Subcutaneous adipose tissue (tissue), 4 donors: Measurements from ENCODE around the gene TRPV5. TPM values are rescaled to one million over a fixed set of nuclear protein-coding genes. Genes with fewer than 3 reads are reported as not detected.

Source experiments
- total RNA-seq, 4 donors: library from RNA; depleted of rRNA; stranded (reverse); fragments of >200 nt; gene quantifications; one replicate each; pipeline ENCODE4 v1.1.0, GENCODE V29; 2016
- TF ChIP-seq, protein P1 (sequence below): fragments of 450-650 bp; IDR thresholded peaks from one replicate; pipeline ENCODE4 v1.5.1; 2016; ENCODE audit warnings: low read depth, mild to moderate bottlenecking, control low read depth, antibody characterized with exemption, moderate library complexity

TRPV5 gene
- total RNA-seq, 4 donors from 2014 or later = not detected

DNA sequence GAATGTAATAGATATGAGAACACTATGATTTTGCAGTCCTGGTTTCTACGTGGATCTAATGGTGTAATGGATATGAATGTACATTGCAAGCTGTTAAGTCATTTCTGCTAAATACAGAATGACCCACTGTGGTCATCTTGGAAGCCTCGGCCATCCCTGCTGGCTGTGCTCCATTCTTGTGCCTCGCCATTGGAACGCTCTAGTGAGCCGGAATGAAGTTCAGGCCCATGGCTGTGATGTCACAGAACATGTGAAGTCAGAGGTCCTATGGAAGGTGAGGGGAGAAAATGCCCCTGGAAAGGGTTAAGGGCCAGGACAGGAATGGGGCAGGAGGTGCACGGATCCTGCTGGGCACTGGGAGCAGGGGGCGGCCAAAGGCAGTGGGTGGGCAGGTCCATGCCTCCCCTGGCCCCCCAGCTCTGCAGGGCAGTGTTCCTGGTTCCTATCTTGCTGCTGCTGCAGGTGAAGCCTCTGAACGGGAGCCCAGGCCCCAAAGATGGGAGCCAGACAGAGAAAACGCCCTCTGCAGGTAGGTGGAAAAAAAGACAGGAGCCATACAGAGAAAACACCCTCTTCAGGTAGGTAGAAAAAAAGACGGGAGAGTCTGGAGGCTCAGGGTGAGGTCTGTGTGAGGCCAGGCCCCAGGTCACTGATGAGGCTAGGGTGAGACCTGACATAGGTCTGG is 5.8 kb upstream of the TRPV5 start, which contains the start of gene LLCFC1:
LLCFC1 (plus strand) TSS at position 259 of the 685 bp plus-strand sequence; CDS start at position 397, 138 bp downstream.
- TF ChIP-seq, protein P1, sequence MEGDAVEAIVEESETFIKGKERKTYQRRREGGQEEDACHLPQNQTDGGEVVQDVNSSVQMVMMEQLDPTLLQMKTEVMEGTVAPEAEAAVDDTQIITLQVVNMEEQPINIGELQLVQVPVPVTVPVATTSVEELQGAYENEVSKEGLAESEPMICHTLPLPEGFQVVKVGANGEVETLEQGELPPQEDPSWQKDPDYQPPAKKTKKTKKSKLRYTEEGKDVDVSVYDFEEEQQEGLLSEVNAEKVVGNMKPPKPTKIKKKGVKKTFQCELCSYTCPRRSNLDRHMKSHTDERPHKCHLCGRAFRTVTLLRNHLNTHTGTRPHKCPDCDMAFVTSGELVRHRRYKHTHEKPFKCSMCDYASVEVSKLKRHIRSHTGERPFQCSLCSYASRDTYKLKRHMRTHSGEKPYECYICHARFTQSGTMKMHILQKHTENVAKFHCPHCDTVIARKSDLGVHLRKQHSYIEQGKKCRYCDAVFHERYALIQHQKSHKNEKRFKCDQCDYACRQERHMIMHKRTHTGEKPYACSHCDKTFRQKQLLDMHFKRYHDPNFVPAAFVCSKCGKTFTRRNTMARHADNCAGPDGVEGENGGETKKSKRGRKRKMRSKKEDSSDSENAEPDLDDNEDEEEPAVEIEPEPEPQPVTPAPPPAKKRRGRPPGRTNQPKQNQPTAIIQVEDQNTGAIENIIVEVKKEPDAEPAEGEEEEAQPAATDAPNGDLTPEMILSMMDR = no peak

DNA sequence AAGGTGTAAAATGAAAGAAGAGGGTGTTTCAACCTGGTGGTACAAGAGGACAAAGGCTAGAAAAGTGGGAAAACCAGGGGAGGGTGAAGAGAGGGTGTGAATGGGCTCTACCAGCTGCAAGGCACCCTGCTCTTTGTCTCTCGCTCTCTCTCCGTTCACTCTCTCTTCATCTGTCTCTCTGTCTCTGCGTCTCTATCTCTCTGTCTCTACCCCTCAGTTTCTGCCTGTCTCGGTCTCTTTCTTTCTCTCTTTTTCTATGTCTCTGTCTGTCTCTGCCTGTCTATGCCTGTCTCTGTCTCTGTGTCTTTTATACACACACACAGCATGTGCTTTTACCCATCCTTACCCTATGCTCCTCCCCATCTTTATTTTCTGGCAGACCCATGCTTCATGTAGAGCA is 5.1 kb upstream of the TRPV5 start:
- TF ChIP-seq, protein P1 = no peak

DNA sequence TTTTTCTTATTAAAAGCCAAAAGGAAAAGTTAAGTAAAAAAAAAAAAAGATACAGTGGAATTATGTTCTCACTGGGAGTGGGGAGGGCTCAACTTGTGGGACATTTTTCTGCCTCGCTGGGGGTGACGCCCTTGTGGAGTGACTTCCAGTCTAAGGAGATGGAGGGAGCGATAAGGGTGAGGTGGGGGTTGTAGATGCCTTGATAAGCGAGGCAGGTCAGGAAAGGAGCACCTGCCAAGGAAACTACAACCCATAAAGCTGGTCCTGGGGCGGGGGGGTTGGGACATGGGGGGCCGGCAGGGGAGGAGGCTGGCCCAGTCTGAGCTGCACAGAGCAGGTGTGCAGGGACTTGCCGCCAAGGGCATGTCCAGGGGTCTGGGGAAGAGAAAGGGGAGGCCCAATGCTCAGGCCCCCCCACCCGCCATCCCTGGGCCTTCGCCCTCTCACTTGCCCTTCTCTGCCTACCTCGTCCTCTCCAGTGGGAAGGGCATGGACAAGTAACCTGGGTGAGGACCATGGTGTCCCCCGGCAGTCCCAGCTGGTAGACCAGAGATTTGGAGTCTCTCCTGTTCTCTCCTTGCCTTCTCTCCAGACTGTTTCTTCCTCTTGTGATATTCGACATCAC is 2.5 kb upstream of the TRPV5 start:
- TF ChIP-seq, protein P1 = no peak

DNA sequence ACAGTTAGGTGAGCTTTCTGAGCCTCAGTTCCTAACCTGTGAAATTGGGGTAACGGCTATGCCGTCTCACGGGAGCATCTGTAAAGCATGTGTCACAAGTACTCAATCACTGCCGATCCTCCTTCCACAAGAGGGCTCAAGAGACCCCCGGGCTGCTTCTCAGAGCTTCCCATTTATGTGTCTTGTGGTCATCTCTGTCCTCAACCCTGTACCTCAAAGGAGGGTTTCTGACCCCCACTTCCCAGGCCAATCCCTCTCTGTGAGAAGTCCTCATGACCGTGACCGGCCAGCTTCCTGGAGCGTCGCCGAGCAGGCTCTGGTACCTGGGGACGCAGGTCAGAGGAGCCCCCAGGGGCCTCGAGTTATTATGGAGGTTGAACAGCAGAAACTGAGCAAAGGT is 510 bp upstream of the TRPV5 start:
- TF ChIP-seq, protein P1 = no peak

DNA sequence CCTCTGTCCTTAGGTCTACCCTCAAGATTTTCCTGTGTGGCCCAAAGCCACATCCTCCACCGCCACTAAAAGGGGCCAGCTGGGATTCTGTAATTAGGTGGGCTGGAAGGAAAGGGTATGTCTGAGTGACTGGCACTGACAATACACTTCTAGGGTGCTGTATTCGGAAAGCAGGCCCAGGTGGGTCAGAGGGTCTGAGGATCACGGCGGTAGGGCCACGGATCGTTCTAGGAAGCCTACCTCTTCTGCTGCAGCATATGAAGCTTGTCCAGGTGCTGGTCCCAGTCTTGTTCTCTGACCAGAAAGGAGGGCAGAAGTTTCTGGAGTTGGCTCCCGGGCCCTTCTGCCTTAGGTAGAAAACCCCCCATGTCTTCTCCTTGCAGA is 462 bp downstream of the TRPV5 start:
- TF ChIP-seq, protein P1 = no peak

DNA sequence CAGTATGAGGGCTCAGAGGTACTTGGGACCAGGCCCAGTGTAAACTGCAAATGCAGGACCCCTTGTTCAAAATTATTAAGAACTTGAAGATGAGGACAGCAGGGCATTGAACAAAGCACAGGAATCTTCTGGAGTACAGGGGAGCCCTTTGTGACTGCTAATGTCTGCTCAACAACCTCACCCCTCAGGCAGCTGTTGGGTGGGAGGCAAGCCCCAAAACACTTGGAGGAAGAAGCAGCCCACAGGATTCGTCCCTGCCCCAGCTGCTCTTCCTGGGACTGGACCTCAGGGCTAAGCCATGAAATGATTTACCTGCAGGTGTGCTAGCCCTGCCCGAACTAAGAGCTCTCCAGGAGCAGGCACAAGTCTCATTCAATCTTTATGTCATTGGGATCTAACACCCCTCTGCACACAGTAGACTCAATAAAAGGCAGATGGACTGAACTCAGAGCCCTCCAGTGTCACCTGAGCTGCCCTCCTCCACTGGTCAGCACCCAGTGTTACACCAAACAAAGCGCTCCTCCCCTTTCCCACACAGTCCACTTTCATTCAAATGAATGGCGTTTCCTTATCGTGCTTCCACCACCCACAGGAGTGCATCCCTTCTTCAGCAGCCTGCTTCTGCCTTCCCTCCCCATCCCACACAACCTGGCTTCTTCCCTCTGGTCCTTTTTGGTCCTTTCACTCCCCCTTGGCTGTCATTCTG is 1.0 kb downstream of the TRPV5 start:
- TF ChIP-seq, protein P1 = no peak

DNA sequence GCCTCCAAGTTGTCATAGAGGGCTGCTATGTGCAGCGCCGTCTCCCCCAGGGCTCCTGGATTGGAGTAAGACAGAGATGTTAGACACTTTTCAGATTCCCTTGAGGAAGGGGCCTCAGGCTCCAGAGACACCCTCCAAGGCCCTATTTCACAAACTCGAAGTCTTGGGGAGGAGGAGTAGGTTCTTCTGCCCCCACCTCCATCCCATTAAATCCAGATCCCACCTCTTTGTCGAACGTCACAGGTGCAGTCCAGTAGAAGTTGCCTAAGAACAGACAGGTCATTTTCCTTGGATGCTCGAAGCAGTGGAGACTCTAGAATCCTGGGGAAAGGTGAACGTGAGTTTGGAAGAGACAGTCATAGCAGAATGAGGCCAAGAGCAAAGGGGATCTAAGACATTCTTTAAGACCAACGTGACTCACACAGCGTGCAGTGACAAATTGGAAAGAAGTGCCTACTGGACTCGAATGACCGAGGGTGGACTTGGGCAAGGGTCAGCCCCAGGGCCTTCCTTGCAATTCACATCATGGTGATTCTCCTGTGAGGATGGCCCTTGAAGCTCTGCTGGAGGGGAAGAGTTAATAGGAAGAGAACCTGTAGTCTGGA is 3.3 kb downstream of the TRPV5 start:
- TF ChIP-seq, protein P1 = no peak
